ENCODE results near the gene LSM8. TPM values are rescaled to one million over a fixed set of nuclear protein-coding genes. Genes with fewer than 3 reads are reported as not detected.
"Not testable (repeated sequence)": the region's sequence is repeated elsewhere in the genome, so short reads cannot be mapped to it uniquely, and the experiment has no call there.

The LSM8 gene
- total and polyA plus RNA-seq, 2 of the 8 experiments (the other 6 are each of a cell fraction or from before 2014, with no cell fraction given) = 36.9 to 51.0 TPM

GRCh38 chr7:118240320-118240719 is 56.4 kb downstream of the LSM8 start:
- H3K4me2 ChIP-seq (ENCODE audit: insufficient read depth in 1 of 2, low read depth in 2 of 2, low read length in 2 of 2); H3K23me2 ChIP-seq (ENCODE audit: low read depth, low read length); H2BK15ac ChIP-seq (ENCODE audit: low read length); H3K18ac ChIP-seq (ENCODE audit: extremely low read depth, low read length); H3K14ac ChIP-seq (ENCODE audit: insufficient read length); H3K27ac ChIP-seq (ENCODE audit: low read depth, low read length); H3K79me2 ChIP-seq (ENCODE audit: control insufficient read depth in 1 of 2, insufficient read depth in 2 of 2, low read length in 2 of 2); H3K9me3 ChIP-seq (ENCODE audit: insufficient read depth in 2 of 2, low read depth in 1 of 2, low read length in 1 of 2); CTCF ChIA-PET (ENCODE audit: partially characterized antibody); DNase-seq (ENCODE audit: low read depth in 1 of 2, low spot score in 2 of 2); H3K36me3 ChIP-seq (ENCODE audit: control insufficient read depth in 2 of 4, insufficient read depth in 4 of 4, low read length in 3 of 4); H4K8ac ChIP-seq (ENCODE audit: extremely low read depth, insufficient read depth, low read length); H4K91ac ChIP-seq (replicated peaks; ENCODE audit: insufficient read length, low read length); H3K79me1 ChIP-seq (ENCODE audit: low read depth, low read length); H2BK20ac ChIP-seq (ENCODE audit: low read length); H3K9ac ChIP-seq (replicated peaks in 1 of 4; ENCODE audit: extremely low read depth in 1 of 4, low read depth in 3 of 4, low read length in 3 of 4); H3K23ac ChIP-seq (ENCODE audit: insufficient read length); H2BK120ac ChIP-seq (replicated peaks; ENCODE audit: low read depth, low read length); FAIRE-seq; H2AFZ ChIP-seq (ENCODE audit: low read length); H3K56ac ChIP-seq (replicated peaks; ENCODE audit: insufficient read length, low read depth, low read length); H3K4me3 ChIP-seq (ENCODE audit: extremely low read depth in 1 of 4, insufficient read depth in 2 of 4, low read depth in 3 of 4, low read length in 4 of 4); H3K27me3 ChIP-seq (replicated peaks in 1 of 4; ENCODE audit: control insufficient read depth in 3 of 4, extremely low read depth in 1 of 4, insufficient read depth in 3 of 4, low read length in 3 of 4); H3K4ac ChIP-seq (replicated peaks; ENCODE audit: insufficient read length, low read depth, low read length); H2AK5ac ChIP-seq (ENCODE audit: low read depth, low read length); H4K5ac ChIP-seq (ENCODE audit: insufficient read length, low read depth, low read length); H2BK12ac ChIP-seq (ENCODE audit: low read depth, low read length); H4K20me1 ChIP-seq (replicated peaks in 1 of 2; ENCODE audit: control insufficient read depth in 1 of 2, insufficient read depth in 2 of 2, low read length in 2 of 2); H2BK5ac ChIP-seq (ENCODE audit: low read depth, low read length); POLR2A ChIA-PET (ENCODE audit: partially characterized antibody); H3K4me1 ChIP-seq (replicated peaks in 1 of 4; ENCODE audit: control insufficient read depth in 3 of 4, insufficient read depth in 4 of 4, low read length in 3 of 4): not testable (repeated sequence)
- WGBS, 2 experiments (ENCODE audit: extremely low coverage in 1 of 2, insufficient coverage in 1 of 2, insufficient read length in 1 of 2, insufficient replicate concordance in 2 of 2, low coverage in 1 of 2, low lambda C conversion rate in 2 of 2, missing lambda C conversion rate in 1 of 2) = 96% methylated on average over 2 of the region's 2 CpGs; no CpG with 5 or more reads in 1 of the 2 experiments

Other genes starting within 250 kb of the LSM8 start
- not detected in 2 replicates for gene ANKRD7, start 40.5 kb downstream of the LSM8 start, total RNA-seq (2021; fragmentation: NEBNext Ultra II Directional; extraction: Animal tissue kit (Norgen Biotek cat#: 25700))
- not detected in 2 replicates for gene ANKRD7, start 40.5 kb downstream of the LSM8 start, polyA plus RNA-seq (2011; rRNA removed)

Data from H1 (cell line).